Lower lobe of right lung (tissue), 2 donors: ENCODE results near the gene STARD3NL. TPM values are rescaled to one million over a fixed set of nuclear protein-coding genes. Genes with fewer than 3 reads are reported as not detected.

Experiments
- ATAC-seq, 2 donors: fragments of 200-7000 bp; cut with Tn5 transposase; one replicate each; pipeline ENCODE4 v1.9.1; 2020 to 2022; ENCODE audit warnings: mild to moderate bottlenecking in 2 of 2, moderate library complexity in 2 of 2
- DNase-seq: peaks from one replicate; pipeline ENCODE4 v3.0.0-alpha.2; 2020
- H3K27ac ChIP-seq: fragments of 200-600 bp; one replicate; pipeline ENCODE4 v1.8.0; 2022
- H3K27me3 ChIP-seq: fragments of 200-600 bp; one replicate; pipeline ENCODE4 v1.8.0; 2022; ENCODE audit warnings: low read depth
- H3K36me3 ChIP-seq: fragments of 200-600 bp; one replicate; pipeline ENCODE4 v1.8.0; 2022; ENCODE audit warnings: mild to moderate bottlenecking
- H3K4me1 ChIP-seq: fragments of 200-600 bp; one replicate; pipeline ENCODE4 v1.8.0; 2022
- H3K4me3 ChIP-seq: fragments of 200-600 bp; one replicate; pipeline ENCODE4 v1.8.0; 2022; ENCODE audit warnings: mild to moderate bottlenecking
- H3K9me3 ChIP-seq: fragments of 200-600 bp; one replicate; pipeline ENCODE4 v1.8.0; 2022
- intact Hi-C: fragments of 100-400 bp; cut with DNase I; formaldehyde crosslinking; loops from one replicate; pipeline ENCODE4 v1.11.0; 2022
- total RNA-seq: library from RNA; stranded (reverse); fragmentation: NEBNext Ultra II Directional; extraction: Animal tissue kit (Norgen Biotek cat#: 25700); gene quantifications from one replicate; pipeline ENCODE4 v1.2.1, GENCODE V29; 2021
- TF ChIP-seq, protein P1 (sequence below): fragments of 200-600 bp; IDR thresholded peaks from one replicate; pipeline ENCODE4 v1.8.0; 2022; ENCODE audit warnings: antibody characterized with exemption, mild to moderate bottlenecking
- donor health status: DM: no; HTN: yes; CAD: no; lungs with severe emphysema.

STARD3NL gene
- total RNA-seq, 1 donor from 2014 or later, result 49.8 TPM

DNA sequence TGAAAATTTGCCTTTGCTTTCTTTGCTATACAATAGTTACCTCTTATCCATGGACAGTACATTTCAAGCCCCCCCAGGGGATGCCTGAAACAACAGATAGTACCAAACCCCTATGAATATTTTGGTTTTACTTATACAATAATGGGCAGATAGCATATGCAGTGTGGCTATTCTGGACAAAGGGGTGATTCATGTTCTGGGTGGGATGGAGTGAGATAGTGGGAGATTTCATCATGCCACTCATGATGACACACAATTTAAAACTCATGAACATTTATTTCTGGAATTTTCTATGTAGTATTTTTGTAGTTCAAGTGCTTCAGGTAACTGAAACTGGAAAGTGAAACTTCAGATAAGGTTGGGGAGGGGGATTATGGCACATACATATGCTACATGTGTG lies 12.0 kb downstream of the STARD3NL start:
- H3K36me3 ChIP-seq, result no peaks in the 10 kb centered on the region
- H3K4me1 ChIP-seq, result peaks cover 28% of the 10 kb centered on the region
- ATAC-seq (no peak), DNase-seq (no peak)
- intact Hi-C loops, result no loop called here
- no peaks in the 10 kb centered on the region for H3K27me3 ChIP-seq
- H3K4me3 ChIP-seq, result no peak overlapping the region
- TF ChIP-seq, protein P1, sequence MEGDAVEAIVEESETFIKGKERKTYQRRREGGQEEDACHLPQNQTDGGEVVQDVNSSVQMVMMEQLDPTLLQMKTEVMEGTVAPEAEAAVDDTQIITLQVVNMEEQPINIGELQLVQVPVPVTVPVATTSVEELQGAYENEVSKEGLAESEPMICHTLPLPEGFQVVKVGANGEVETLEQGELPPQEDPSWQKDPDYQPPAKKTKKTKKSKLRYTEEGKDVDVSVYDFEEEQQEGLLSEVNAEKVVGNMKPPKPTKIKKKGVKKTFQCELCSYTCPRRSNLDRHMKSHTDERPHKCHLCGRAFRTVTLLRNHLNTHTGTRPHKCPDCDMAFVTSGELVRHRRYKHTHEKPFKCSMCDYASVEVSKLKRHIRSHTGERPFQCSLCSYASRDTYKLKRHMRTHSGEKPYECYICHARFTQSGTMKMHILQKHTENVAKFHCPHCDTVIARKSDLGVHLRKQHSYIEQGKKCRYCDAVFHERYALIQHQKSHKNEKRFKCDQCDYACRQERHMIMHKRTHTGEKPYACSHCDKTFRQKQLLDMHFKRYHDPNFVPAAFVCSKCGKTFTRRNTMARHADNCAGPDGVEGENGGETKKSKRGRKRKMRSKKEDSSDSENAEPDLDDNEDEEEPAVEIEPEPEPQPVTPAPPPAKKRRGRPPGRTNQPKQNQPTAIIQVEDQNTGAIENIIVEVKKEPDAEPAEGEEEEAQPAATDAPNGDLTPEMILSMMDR, result no peak
- H3K27ac ChIP-seq, result no peak overlapping the region
- H3K9me3 ChIP-seq, result peaks cover 11% of the 10 kb centered on the region

DNA sequence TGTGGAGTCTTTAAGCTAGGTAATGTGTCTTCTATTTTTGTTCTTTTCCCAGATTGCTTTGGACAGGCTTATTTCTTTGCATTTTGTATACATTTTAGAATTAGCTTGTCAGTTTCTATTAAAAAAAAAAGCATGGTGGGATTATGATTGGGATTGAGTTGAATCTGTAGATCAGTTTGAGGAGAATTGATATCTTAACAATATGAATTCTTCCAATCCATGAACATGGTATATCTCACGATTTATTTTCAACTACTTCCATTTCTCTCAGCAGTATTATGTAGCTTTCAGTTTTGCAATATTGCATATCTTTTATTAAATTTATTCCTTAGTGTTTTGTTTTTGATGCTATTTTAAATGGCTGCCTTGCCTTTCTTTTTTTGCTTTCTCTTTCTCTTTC lies 13.7 kb downstream of the STARD3NL start:
- ATAC-seq, result no peak
- Histone ChIP-seq H3K27ac (peak overlapping the region; percentile 65), H3K27me3 (no peaks in the 10 kb centered on the region)

DNA sequence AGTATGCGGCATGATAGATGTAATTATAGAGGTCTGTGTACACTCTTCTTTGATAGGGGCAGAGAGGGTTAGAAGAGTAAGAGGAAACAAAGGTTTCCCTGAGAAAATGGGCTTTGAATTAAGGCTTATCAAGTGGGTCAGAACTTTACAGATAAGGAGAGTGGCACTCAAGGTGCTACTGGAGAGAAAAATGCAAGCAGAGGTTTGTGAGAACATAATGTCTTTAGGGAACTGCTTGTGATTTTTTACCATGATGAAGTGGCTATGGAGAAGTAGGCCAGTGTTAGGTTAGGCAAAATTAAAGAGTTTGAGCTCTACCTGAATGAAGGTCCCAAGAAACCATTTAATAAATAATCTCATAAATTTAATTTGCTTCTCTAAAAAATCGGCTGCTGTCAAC lies 14.3 kb downstream of the STARD3NL start:
- H3K4me3 ChIP-seq, result no peak overlapping the region
- ATAC-seq (peak; percentile 87 to 91), DNase-seq (no peak)
- intact Hi-C loops, result no loop called here
- H3K36me3 ChIP-seq, result no peaks in the 10 kb centered on the region
- H3K27ac ChIP-seq, result peak overlapping the region; percentile 65
- H3K27me3 ChIP-seq, result no peaks in the 10 kb centered on the region
- peaks cover 11% of the 10 kb centered on the region for H3K9me3 ChIP-seq
- TF ChIP-seq, protein P1, result no peak
- peaks cover 29% of the 10 kb centered on the region for H3K4me1 ChIP-seq

More for the DNA sequence above, 13.7 kb downstream of the STARD3NL start:
- H3K4me1 ChIP-seq, result peaks cover 27% of the 10 kb centered on the region
- TF ChIP-seq, protein P1, result no peak
- peaks cover 11% of the 10 kb centered on the region for H3K9me3 ChIP-seq
- intact Hi-C loops, result no loop called here
- H3K36me3 ChIP-seq, result no peaks in the 10 kb centered on the region
- no peak for DNase-seq
- H3K4me3 ChIP-seq, result no peak overlapping the region

DNA sequence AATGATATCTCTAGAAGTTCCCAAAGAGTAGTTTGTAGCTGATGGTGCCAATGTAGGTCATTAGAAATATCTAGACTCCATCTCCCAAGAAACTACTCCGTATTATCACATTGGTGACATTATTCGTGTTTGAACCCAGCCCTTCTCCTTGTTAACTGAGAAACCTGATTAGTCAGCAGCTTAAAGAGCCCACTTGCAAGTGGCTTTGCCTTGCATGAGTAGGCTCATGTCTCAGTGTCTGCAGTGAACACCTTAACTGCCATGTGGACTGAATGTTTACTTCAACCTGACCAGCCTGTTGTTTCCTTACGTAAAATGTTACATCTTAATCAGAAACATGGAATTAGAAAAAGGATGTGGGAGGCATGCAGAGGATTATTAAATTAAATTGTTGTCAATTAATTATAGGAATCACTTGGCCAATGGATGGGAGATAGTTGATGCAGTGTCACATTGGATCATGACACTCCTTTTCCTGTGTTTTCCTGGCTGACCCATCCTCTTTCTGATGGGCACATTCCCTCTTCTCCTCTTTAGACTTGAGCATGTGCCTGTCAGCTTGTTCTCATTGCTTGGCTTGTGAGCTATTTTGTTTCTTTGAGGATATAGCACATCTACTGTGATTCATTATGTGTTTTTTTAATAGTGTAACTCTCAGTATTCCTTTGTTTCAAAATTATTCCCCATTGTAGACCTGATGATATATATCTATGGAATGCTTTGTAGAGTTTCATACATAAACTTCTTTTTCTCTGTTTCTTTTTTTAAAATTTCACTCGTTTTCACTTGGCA lies 18.0 kb downstream of the STARD3NL start:
- peaks cover 11% of the 10 kb centered on the region for H3K9me3 ChIP-seq
- H3K27ac ChIP-seq, result peak overlapping the region; percentile 9
- H3K4me3 ChIP-seq, result no peak overlapping the region
- H3K4me1 ChIP-seq, result peaks cover 51% of the 10 kb centered on the region
- ATAC-seq (no peak), DNase-seq (no peak)
- no peaks in the 10 kb centered on the region for H3K36me3 ChIP-seq
- TF ChIP-seq, protein P1, result no peak
- H3K27me3 ChIP-seq, result no peaks in the 10 kb centered on the region
- intact Hi-C loops, result no loop called here

DNA sequence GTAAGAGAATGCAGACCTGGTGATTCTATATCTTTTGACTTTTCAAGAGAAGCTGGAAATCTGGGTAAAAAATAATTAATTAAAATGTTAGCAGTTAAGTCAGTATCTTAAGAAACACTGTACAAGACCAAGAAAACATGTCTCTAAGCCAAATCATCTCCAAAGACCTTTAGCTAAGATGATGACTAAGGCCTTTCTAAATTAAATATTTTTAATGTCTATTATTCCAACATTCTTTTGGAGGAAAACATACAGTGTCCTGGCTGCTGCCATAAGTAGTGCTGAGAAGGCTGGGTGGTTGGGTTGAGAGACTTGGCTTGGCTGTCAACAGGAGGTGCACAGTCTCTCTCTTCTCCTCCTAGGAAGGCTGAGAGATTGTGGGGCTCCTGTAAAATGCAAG lies 20.3 kb downstream of the STARD3NL start:
- TF ChIP-seq, protein P1, result no peak
- H3K36me3 ChIP-seq, result no peaks in the 10 kb centered on the region
- ATAC-seq, result peak in 1 of 2 donors; percentile 5
- peaks cover 44% of the 10 kb centered on the region for H3K4me1 ChIP-seq
- no peak overlapping the region for H3K27ac ChIP-seq
- H3K9me3 ChIP-seq, result no peaks in the 10 kb centered on the region
- H3K4me3 ChIP-seq, result no peak overlapping the region
- H3K27me3 ChIP-seq, result no peaks in the 10 kb centered on the region
- intact Hi-C loops, result no loop called here
- no peak for DNase-seq
